HepG2 (cell line): ENCODE results near the gene SCAANT1. TPM values are rescaled to one million over a fixed set of nuclear protein-coding genes. Genes with fewer than 3 reads are reported as not detected.

Experiments
- ATAC-seq: fragments of 200-7000 bp; cut with Tn5 transposase; 3 replicates; pipeline ENCODE4 v1.9.1; 2020; ENCODE audit warnings: mild to moderate bottlenecking, moderate library complexity
- BruUV-seq: library from RNA; stranded (reverse); fragments of 400-500 nt; replicated peaks from 2 replicates; lab custom pipeline; 2021; lab: Mats Ljungman, UMichigan
- CTCF ChIA-PET: fragments of 300-600 bp; formaldehyde crosslinking; extraction: SDS; loops from one replicate; lab custom pipeline; 2021; ENCODE audit warnings: low total read pairs, inconsistent platforms, low intra/inter-chr PET ratio; lab: Yijun Ruan, JAX
- POLR2A ChIA-PET: fragments of 350-600 bp; sonication (Branson Sonifier 250); formaldehyde crosslinking; loops from one replicate; lab custom pipeline; 2020; ENCODE audit warnings: antibody characterized with exemption, inconsistent platforms; lab: Yijun Ruan, JAX
- DNase-seq: peaks from one replicate; pipeline ENCODE4 v3.0.0-alpha.2; 2015; ENCODE audit warnings: low spot score
- FAIRE-seq: peaks from 3 replicates; lab custom pipeline; 2011; peaks lifted over from hg19 to GRCh38; lab: Jason Lieb, UNC
- H2AFZ ChIP-seq: one replicate; pipeline ENCODE4 v1.6.1; 2011; ENCODE audit warnings: low read length, inconsistent platforms
- H3K27ac ChIP-seq: fragments of 300-600 bp; 3 replicates; pipeline ENCODE4 v1.8.0; 2011; ENCODE audit warnings: mixed run types, mild to moderate bottlenecking, mixed read lengths, low read length, inconsistent platforms; ENCODE audit not compliant: insufficient read depth; ENCODE audit errors: extremely low read length
- H3K27me3 ChIP-seq, 2 experiments: fragments of 200-600 bp in 1 of 2; 2 replicates in 1 of 2; 3 replicates in 1 of 2; pipeline versions ENCODE4 v1.6.0 to v1.8.0; 2011; ENCODE audit warnings: low read length in 2 of 2, mild to moderate bottlenecking in 2 of 2, moderate library complexity in 2 of 2, inconsistent platforms in 1 of 2; ENCODE audit not compliant: insufficient read depth in 2 of 2, control insufficient read depth in 1 of 2
- H3K36me3 ChIP-seq, 2 experiments: fragments of 200-600 bp in 1 of 2; replicated peaks in 1 of 2; 2 replicates in 1 of 2; 3 replicates in 1 of 2; pipeline versions ENCODE4 v1.5.1 to v1.8.0; 2011; ENCODE audit warnings: low read length in 2 of 2, inconsistent platforms in 1 of 2; ENCODE audit not compliant: insufficient read depth in 2 of 2, control insufficient read depth in 1 of 2
- H3K4me1 ChIP-seq: 2 replicates; pipeline ENCODE4 v1.5.1; 2012; ENCODE audit warnings: low read length, inconsistent platforms; ENCODE audit not compliant: insufficient read depth
- H3K4me2 ChIP-seq: 2 replicates; pipeline ENCODE4 v1.6.0; 2011; ENCODE audit warnings: low read depth, low read length, inconsistent platforms
- H3K4me3 ChIP-seq, 3 experiments: fragments of 200-600 bp in 1 of 3; sonication (generic), shearing (Covaris generic) in 1 of 3; replicated peaks in 1 of 3; 2 replicates each; pipeline ENCODE4 v1.5.1; 2011 to 2016; ENCODE audit warnings: low read length in 3 of 3, inconsistent platforms in 2 of 3, low read depth in 2 of 3, mild to moderate bottlenecking in 2 of 3, control low read depth in 1 of 3, mixed read lengths in 1 of 3; ENCODE audit not compliant: insufficient read depth in 1 of 3
- H3K79me2 ChIP-seq: one replicate; pipeline ENCODE4 v1.6.1; 2011; ENCODE audit warnings: low read length, inconsistent platforms; ENCODE audit not compliant: insufficient read depth
- H3K9ac ChIP-seq: 2 replicates; pipeline ENCODE4 v1.6.0; 2011; ENCODE audit warnings: mild to moderate bottlenecking, low read depth, low read length, inconsistent platforms; ENCODE audit not compliant: insufficient read depth
- H3K9me3 ChIP-seq: 2 replicates; pipeline ENCODE4 v1.5.1; 2012; ENCODE audit warnings: mild to moderate bottlenecking, low read length
- H4K20me1 ChIP-seq: 2 replicates; pipeline ENCODE4 v1.6.0; 2011; ENCODE audit warnings: inconsistent platforms, mild to moderate bottlenecking, low read length, moderate library complexity; ENCODE audit not compliant: insufficient read depth
- FOXK1 ChIP-seq: sonication (generic); formaldehyde crosslinking; IDR thresholded peaks from 2 replicates; pipeline ENCODE4 v1.4.0; 2020; ENCODE audit warnings: low read depth, missing genetic modification reagents, borderline replicate concordance
- HMG20B ChIP-seq: conservative IDR thresholded peaks from 2 replicates; pipeline ENCODE4 v1.6.1; 2016; ENCODE audit warnings: missing genetic modification reagents, missing compliant biosample characterization
- KLF15 ChIP-seq: sonication (generic); formaldehyde crosslinking; IDR thresholded peaks from 2 replicates; pipeline ENCODE4 v1.8.1; 2023; ENCODE audit warnings: borderline replicate concordance, mild to moderate bottlenecking, inconsistent platforms, missing genetic modification reagents, mixed read lengths
- KMT2A ChIP-seq: sonication (generic); formaldehyde crosslinking; IDR thresholded peaks from 2 replicates; pipeline ENCODE4 v1.4.0; 2020; ENCODE audit warnings: missing genetic modification reagents
- MAF1 ChIP-seq: sonication (generic); formaldehyde crosslinking; IDR thresholded peaks from 2 replicates; pipeline ENCODE4 v1.5.0; 2020; ENCODE audit warnings: missing genetic modification reagents, borderline replicate concordance
- SAP130 ChIP-seq: IDR thresholded peaks from 2 replicates; pipeline ENCODE4 v1.6.1; 2016; ENCODE audit warnings: low read depth
- ZFP41 ChIP-seq: sonication (generic); formaldehyde crosslinking; IDR thresholded peaks from 2 replicates; pipeline ENCODE4 v1.4.0; 2020; ENCODE audit warnings: mild to moderate bottlenecking, missing genetic modification reagents, borderline replicate concordance
- ZNF296 ChIP-seq: sonication (generic); formaldehyde crosslinking; conservative IDR thresholded peaks from 2 replicates; pipeline ENCODE4 v1.5.0; 2020; ENCODE audit warnings: mild to moderate bottlenecking, missing genetic modification reagents
- ZNF780A ChIP-seq: sonication (generic); formaldehyde crosslinking; IDR thresholded peaks from 2 replicates; pipeline ENCODE4 v1.8.0; 2022; ENCODE audit warnings: mild to moderate bottlenecking, missing genetic modification reagents, moderate library complexity
- ZNF891 ChIP-seq: sonication (generic); formaldehyde crosslinking; IDR thresholded peaks from 2 replicates; pipeline ENCODE4 v1.5.0; 2020; ENCODE audit warnings: mild to moderate bottlenecking, missing genetic modification reagents
- WGBS: methylation state at CpG from one replicate; pipeline ENCODE4 v1.1.6; 2017; ENCODE audit warnings: low lambda C conversion rate; 5-methylcytosine and 5-hydroxymethylcytosine counted together
- in situ Hi-C: cut with HindIII; loops from 2 replicates; pipeline ENCODE4 v1.10.0; 2017; ENCODE audit warnings: low pct_unique_long_range_greater_than_20kb; ENCODE audit not compliant: extremely low pct_ligation_motif_present
- intact Hi-C: fragments of 100-400 bp; cut with micrococcal nuclease; formaldehyde crosslinking; loops from one replicate; pipeline ENCODE4 v1.10.0; 2022; ENCODE audit not compliant: unreplicated experiment
- polyA plus RNA-seq, 8 experiments: library from polyadenylated mRNA; depleted of rRNA in 3 of 8; stranded (reverse) in 7 of 8; unstranded in 1 of 8; fragments of >200 nt; fragmentation: Illumina TruSeq in 4 of 8; extraction: Trizol in 4 of 8; gene quantifications; 2 replicates each; pipeline versions ENCODE4 v1.2.1 to v1.2.3, GENCODE V29; 2011 to 2016; ENCODE audit warnings: low read depth in 4 of 8, missing spikeins in 1 of 8, mixed read lengths in 1 of 8; ENCODE audit not compliant: insufficient read depth in 1 of 8
- total RNA-seq, 5 experiments: library from RNA; depleted of rRNA; stranded (reverse); fragments of >200 nt; fragmentation: Illumina TruSeq; extraction: Trizol; gene quantifications; 2 replicates each; pipeline ENCODE4 v1.2.3, GENCODE V29; 2016; ENCODE audit warnings: low read depth in 1 of 5
- TF ChIP-seq, protein P1 (sequence below): sonication (generic); formaldehyde crosslinking; IDR thresholded peaks from 2 replicates; pipeline ENCODE4 v1.4.0; 2020; ENCODE audit warnings: missing genetic modification reagents
- TF ChIP-seq, protein P2 (sequence below): sonication (generic); formaldehyde crosslinking; IDR thresholded peaks from 2 replicates; pipeline ENCODE4 v1.4.0; 2020; ENCODE audit warnings: mild to moderate bottlenecking, missing genetic modification reagents
- TF ChIP-seq, protein P3 (sequence below): IDR thresholded peaks from 2 replicates; pipeline ENCODE4 v1.6.1; 2012; ENCODE audit warnings: low read depth, low read length, improper control_type of control experiment
- TF ChIP-seq, protein P4 (sequence below): IDR thresholded peaks from 2 replicates; pipeline ENCODE4 v1.6.1; 2016; ENCODE audit warnings: low read depth, borderline replicate concordance
- TF ChIP-seq, protein P5 (sequence below): sonication (generic); formaldehyde crosslinking; IDR thresholded peaks from 2 replicates; pipeline ENCODE4 v1.8.1; 2023; ENCODE audit warnings: missing genetic modification reagents, mild to moderate bottlenecking, borderline replicate concordance

SCAANT1 gene
- total and polyA plus RNA-seq, 2 of the 13 experiments (the other 11 are each of a cell fraction or from before 2014, with no cell fraction given) = not detected

DNA sequence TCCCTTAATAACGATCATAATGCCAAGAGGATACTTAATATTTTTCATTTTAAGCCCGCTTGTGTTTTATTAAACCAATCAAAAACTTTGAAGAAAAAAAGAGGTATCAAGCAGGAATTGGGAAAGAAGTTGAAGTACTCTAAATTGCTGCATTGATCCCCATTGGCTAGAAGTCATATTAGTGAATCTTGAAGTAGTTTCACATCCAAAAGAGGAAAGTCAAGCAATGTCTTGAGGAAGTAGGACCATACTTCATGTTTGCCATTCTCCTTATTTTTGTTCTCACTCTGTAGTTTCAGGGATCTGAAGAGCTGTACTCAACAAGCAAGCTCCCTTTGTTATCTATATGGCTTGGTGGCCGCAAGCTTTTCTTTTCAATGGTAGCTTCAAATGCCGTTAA, 2.2 kb downstream of the SCAANT1 start:
- Histone ChIP-seq H3K27me3 (no peaks in the 10 kb centered on the region), H3K4me2 (no peak overlapping the region), H3K9ac (no peak overlapping the region), H3K9me3 (no peaks in the 10 kb centered on the region), H3K36me3 (peaks cover 1 to 2% of the 10 kb centered on the region in 2 experiments; a peak in 1 of 5 replicates), H3K4me3 (no peak overlapping the region), H3K79me2 (peaks cover 20% of the 10 kb centered on the region), H4K20me1 (no peaks in the 10 kb centered on the region), H3K27ac (no peak overlapping the region), H2AFZ (no peak overlapping the region), H3K4me1 (peaks cover 35% of the 10 kb centered on the region)
- DNase-seq = no peak
- no peak for FAIRE-seq
- BruUV-seq = no TSS peak
- ChIA-PET POLR2A (no interaction called here), CTCF (no interaction called here)
- in situ Hi-C loops (loop anchor here (5.0 to 10.0 kb wide), 2 partner anchors 45 to 82 kb away; partner anchors contain the start of genes ATXN7 and THOC7), intact Hi-C loops (loop anchor here (2.0 to 5.0 kb wide), 2 partner anchors 45 to 52 kb away; no protein-coding TSS in a partner anchor)
- TF ChIP-seq, protein P1, sequence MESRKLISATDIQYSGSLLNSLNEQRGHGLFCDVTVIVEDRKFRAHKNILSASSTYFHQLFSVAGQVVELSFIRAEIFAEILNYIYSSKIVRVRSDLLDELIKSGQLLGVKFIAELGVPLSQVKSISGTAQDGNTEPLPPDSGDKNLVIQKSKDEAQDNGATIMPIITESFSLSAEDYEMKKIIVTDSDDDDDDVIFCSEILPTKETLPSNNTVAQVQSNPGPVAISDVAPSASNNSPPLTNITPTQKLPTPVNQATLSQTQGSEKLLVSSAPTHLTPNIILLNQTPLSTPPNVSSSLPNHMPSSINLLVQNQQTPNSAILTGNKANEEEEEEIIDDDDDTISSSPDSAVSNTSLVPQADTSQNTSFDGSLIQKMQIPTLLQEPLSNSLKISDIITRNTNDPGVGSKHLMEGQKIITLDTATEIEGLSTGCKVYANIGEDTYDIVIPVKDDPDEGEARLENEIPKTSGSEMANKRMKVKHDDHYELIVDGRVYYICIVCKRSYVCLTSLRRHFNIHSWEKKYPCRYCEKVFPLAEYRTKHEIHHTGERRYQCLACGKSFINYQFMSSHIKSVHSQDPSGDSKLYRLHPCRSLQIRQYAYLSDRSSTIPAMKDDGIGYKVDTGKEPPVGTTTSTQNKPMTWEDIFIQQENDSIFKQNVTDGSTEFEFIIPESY (CRISPR knock-in tag) = no peak
- TF ChIP-seq ZFP41 (CRISPR knock-in tag) (no peak), ZNF891 (no peak), MAF1 (no peak)
- ATAC-seq = no peak
- 95% methylated on average over 4 of the region's 4 CpGs for WGBS

DNA sequence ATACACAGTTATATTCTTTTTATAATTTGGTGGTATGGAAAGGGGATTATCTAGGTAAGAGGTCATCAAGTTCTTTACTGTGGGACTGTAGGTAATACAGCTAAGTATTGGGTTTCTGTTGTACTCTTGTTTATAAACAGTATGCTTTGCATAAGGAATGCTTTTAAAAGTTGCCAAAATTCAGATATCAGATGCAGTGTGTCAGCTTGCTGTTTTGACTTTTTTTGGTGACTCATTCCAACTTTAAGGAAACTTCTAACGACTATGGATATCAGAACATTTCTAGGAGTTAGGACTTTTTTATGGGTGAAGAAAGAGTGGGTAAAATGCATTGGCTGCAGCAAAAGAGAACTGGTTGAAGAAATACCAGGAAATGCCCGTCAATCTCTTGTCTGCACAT, 2.8 kb downstream of the SCAANT1 start:
- POLR2A ChIA-PET = no interaction called here
- in situ Hi-C loops = no loop called here
- no peaks in the 10 kb centered on the region for H3K9me3 ChIP-seq
- ATAC-seq (no peak), DNase-seq (no peak), FAIRE-seq (no peak)
- no TSS peak for BruUV-seq
- no peak overlapping the region for H3K4me3 ChIP-seq
- peaks cover 29% of the 10 kb centered on the region for H3K4me1 ChIP-seq
- CTCF ChIA-PET = no interaction called here
- WGBS = 97% methylated on average over 2 of the region's 2 CpGs
- no peak overlapping the region for H2AFZ ChIP-seq
- no peak overlapping the region for H3K27ac ChIP-seq
- no peaks in the 10 kb centered on the region for H4K20me1 ChIP-seq
- no peak overlapping the region for H3K4me2 ChIP-seq
- peaks cover 16% of the 10 kb centered on the region for H3K79me2 ChIP-seq
- no peak overlapping the region for H3K9ac ChIP-seq
- intact Hi-C loops = no loop called here
- no peaks in the 10 kb centered on the region; a peak in 1 of 5 replicates for H3K36me3 ChIP-seq
- no peaks in the 10 kb centered on the region for H3K27me3 ChIP-seq
- TF ChIP-seq HMG20B (CRISPR knock-in tag) (no peak), ZNF296 (no peak), ZNF780A (no peak), SAP130 (CRISPR knock-in tag) (no peak), KMT2A (no peak), KLF15 (CRISPR knock-in tag) (no peak), FOXK1 (CRISPR knock-in tag) (no peak)
- TF ChIP-seq, protein P2, sequence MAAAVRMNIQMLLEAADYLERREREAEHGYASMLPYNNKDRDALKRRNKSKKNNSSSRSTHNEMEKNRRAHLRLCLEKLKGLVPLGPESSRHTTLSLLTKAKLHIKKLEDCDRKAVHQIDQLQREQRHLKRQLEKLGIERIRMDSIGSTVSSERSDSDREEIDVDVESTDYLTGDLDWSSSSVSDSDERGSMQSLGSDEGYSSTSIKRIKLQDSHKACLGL (CRISPR knock-in tag) = no peak
- TF ChIP-seq, protein P3, sequence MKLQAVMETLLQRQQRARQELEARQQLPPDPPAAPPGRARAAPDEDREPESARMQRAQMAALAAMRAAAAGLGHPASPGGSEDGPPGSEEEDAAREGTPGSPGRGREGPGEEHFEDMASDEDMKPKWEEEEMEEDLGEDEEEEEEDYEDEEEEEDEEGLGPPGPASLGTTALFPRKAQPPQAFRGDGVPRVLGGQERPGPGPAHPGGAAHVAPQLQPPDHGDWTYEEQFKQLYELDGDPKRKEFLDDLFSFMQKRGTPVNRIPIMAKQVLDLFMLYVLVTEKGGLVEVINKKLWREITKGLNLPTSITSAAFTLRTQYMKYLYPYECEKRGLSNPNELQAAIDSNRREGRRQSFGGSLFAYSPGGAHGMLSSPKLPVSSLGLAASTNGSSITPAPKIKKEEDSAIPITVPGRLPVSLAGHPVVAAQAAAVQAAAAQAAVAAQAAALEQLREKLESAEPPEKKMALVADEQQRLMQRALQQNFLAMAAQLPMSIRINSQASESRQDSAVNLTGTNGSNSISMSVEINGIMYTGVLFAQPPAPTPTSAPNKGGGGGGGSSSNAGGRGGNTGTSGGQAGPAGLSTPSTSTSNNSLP = no peak
- TF ChIP-seq, protein P4, sequence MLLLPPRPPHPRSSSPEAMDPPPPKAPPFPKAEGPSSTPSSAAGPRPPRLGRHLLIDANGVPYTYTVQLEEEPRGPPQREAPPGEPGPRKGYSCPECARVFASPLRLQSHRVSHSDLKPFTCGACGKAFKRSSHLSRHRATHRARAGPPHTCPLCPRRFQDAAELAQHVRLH = no peak
- TF ChIP-seq, protein P5, sequence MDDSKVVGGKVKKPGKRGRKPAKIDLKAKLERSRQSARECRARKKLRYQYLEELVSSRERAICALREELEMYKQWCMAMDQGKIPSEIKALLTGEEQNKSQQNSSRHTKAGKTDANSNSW (CRISPR knock-in tag) = no peak
